K562 (cell line): ENCODE data around the gene DCAF7. TPM values are rescaled to one million over a fixed set of nuclear protein-coding genes. Genes with fewer than 3 reads are reported as not detected.
A peak's percentile ranks its signal among the peaks of the same experiment; 100 is the strongest.

Source experiments
- CHD1 ChIP-seq: fragments of 200-600 bp; sonication (generic); IDR thresholded peaks from one replicate; pipeline ENCODE4 v1.6.1; 2012; ENCODE audit warnings: mild to moderate bottlenecking, moderate library complexity, low read length, inconsistent platforms
- FIP1L1 ChIP-seq: fragments of 200-400 bp; formaldehyde crosslinking; IDR thresholded peaks from 2 replicates; pipeline ENCODE4 v1.6.1; 2018; ENCODE audit warnings: mild to moderate bottlenecking, low read depth, low read length; ENCODE audit not compliant: poor library complexity, severe bottlenecking
- GABPB1 ChIP-seq: sonication (generic); formaldehyde crosslinking; IDR thresholded peaks from 2 replicates; pipeline ENCODE4 v1.8.0; 2022; ENCODE audit warnings: mild to moderate bottlenecking, missing genetic modification reagents
- GTF2E2 ChIP-seq: fragments of 200-800 bp; sonication (Bioruptor generic); IDR thresholded peaks from 2 replicates; pipeline ENCODE4 v1.6.1; 2016; ENCODE audit warnings: missing genetic modification characterization, missing compliant biosample characterization
- KDM5B ChIP-seq: fragments of 200-600 bp; sonication (generic); IDR thresholded peaks from 2 replicates; pipeline ENCODE4 v1.6.1; 2012; ENCODE audit warnings: low read depth, mild to moderate bottlenecking, moderate library complexity, low read length, control low read depth, inconsistent platforms; ENCODE audit not compliant: insufficient replicate concordance
- MYC ChIP-seq, 2 experiments: fragments of 250-450 bp in 1 of 2; sonication (Bioruptor Pico) in 1 of 2; IDR thresholded peaks; 2 replicates each; pipeline versions ENCODE4 v1.5.1 to v1.6.1; 2012 to 2021; ENCODE audit warnings: low read depth in 2 of 2, borderline replicate concordance in 1 of 2, improper control_type of control experiment in 1 of 2, low read length in 1 of 2, mild to moderate bottlenecking in 1 of 2, moderate library complexity in 1 of 2
- RUNX1 ChIP-seq: sonication (generic); IDR thresholded peaks from 2 replicates; pipeline ENCODE4 v1.6.1; 2016; ENCODE audit warnings: antibody characterized with exemption, low read depth
- SMARCA4 ChIP-seq: fragments of 450-650 bp; IDR thresholded peaks from 2 replicates; pipeline ENCODE4 v1.6.1; 2016
- TAF7 ChIP-seq: fragments of 450-650 bp; IDR thresholded peaks from 2 replicates; pipeline ENCODE4 v1.6.1; 2016; ENCODE audit warnings: missing genetic modification characterization, missing compliant biosample characterization
- ZNF511 ChIP-seq: sonication (generic); formaldehyde crosslinking; IDR thresholded peaks from 2 replicates; pipeline ENCODE4 v1.8.0; 2022; ENCODE audit warnings: mild to moderate bottlenecking, missing genetic modification reagents
- polyA plus RNA-seq, 8 experiments: library from polyadenylated mRNA; depleted of rRNA in 4 of 8; stranded (reverse) in 5 of 8; unstranded in 3 of 8; fragments of >200 nt; fragmentation: Nextera tagmentation in 2 of 8; fragmentation: Illumina TruSeq in 1 of 8; extraction: Ambion mirVana in 2 of 8; extraction: Trizol in 1 of 8; gene quantifications; 2 replicates each; pipeline versions ENCODE4 v1.2.1 to v1.2.3, GENCODE V29; 2011 to 2014; ENCODE audit warnings: inconsistent platforms in 1 of 8, missing spikeins in 1 of 8
- total RNA-seq, 7 experiments: library from RNA; depleted of rRNA in 6 of 7; stranded (reverse); fragments of >200 nt in 6 of 7; fragmentation: Illumina TruSeq in 2 of 7; extraction: Trizol in 2 of 7; gene quantifications; 2 replicates each; pipeline versions ENCODE4 v1.2.1 to v1.2.3, GENCODE V29; 2011 to 2021; ENCODE audit warnings: low replicate concordance in 1 of 7
- TF ChIP-seq, protein P1 (sequence below): conservative IDR thresholded peaks from 2 replicates; pipeline ENCODE4 v1.6.1; 2011; ENCODE audit warnings: low read depth, mild to moderate bottlenecking, low read length; ENCODE audit not compliant: control insufficient read depth
- TF ChIP-seq, protein P2 (sequence below): fragments of 200-800 bp; sonication (Bioruptor generic); IDR thresholded peaks from 2 replicates; pipeline ENCODE4 v1.6.1; 2017; ENCODE audit warnings: missing genetic modification characterization, missing compliant biosample characterization
- TF ChIP-seq, protein P3 (sequence below): sonication (generic); formaldehyde crosslinking; IDR thresholded peaks from 2 replicates; pipeline ENCODE4 v1.8.0; 2022; ENCODE audit warnings: missing genetic modification reagents, mild to moderate bottlenecking, moderate library complexity, borderline replicate concordance
- TF ChIP-seq, protein P4 (sequence below): sonication (generic); formaldehyde crosslinking; IDR thresholded peaks from 2 replicates; pipeline ENCODE4 v1.8.1; 2022; ENCODE audit warnings: missing genetic modification reagents
- TF ChIP-seq, protein P5 (sequence below): sonication (generic); formaldehyde crosslinking; IDR thresholded peaks from 2 replicates; pipeline ENCODE4 v1.8.0; 2023; ENCODE audit warnings: mild to moderate bottlenecking, missing genetic modification reagents

The DCAF7 gene
- total and polyA plus RNA-seq, 9 of the 15 experiments (the other 6 are each of a cell fraction or from before 2014, with no cell fraction given), result 30.8 to 123 (median 40.2) TPM

GRCh38 chr17:63550817-63551639, 751 bp downstream of the DCAF7 start (continued):
- TF ChIP-seq GABPB1 (CRISPR knock-in tag) (no peak), SMARCA4 (0 out of 2 replicates have a peak, but pooled peaks have one; percentile 5), ZNF511 (CRISPR knock-in tag) (peak; percentile 85; the same call in 1 of the 2 replicates), KDM5B (no peak), GTF2E2 (tag) (no peak), CHD1 (peak; percentile 77), MYC (IDR thresholded peaks at IDR 0.05; ENCODE audit: low read depth, low read length) (peak; percentile 3; the same call in 1 of the 2 replicates), MYC (CRISPR knock-in tag; IDR thresholded peaks at IDR 0.05; ENCODE audit: borderline replicate concordance, low read depth) (no peak), FIP1L1 (peak; percentile 3), RUNX1 (no peak), TAF7 (tag) (no peak)
- TF ChIP-seq, protein P1, sequence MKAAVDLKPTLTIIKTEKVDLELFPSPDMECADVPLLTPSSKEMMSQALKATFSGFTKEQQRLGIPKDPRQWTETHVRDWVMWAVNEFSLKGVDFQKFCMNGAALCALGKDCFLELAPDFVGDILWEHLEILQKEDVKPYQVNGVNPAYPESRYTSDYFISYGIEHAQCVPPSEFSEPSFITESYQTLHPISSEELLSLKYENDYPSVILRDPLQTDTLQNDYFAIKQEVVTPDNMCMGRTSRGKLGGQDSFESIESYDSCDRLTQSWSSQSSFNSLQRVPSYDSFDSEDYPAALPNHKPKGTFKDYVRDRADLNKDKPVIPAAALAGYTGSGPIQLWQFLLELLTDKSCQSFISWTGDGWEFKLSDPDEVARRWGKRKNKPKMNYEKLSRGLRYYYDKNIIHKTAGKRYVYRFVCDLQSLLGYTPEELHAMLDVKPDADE, result no peak
- TF ChIP-seq, protein P2, sequence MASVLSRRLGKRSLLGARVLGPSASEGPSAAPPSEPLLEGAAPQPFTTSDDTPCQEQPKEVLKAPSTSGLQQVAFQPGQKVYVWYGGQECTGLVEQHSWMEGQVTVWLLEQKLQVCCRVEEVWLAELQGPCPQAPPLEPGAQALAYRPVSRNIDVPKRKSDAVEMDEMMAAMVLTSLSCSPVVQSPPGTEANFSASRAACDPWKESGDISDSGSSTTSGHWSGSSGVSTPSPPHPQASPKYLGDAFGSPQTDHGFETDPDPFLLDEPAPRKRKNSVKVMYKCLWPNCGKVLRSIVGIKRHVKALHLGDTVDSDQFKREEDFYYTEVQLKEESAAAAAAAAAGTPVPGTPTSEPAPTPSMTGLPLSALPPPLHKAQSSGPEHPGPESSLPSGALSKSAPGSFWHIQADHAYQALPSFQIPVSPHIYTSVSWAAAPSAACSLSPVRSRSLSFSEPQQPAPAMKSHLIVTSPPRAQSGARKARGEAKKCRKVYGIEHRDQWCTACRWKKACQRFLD (CRISPR knock-in tag), result no peak
- TF ChIP-seq, protein P3, sequence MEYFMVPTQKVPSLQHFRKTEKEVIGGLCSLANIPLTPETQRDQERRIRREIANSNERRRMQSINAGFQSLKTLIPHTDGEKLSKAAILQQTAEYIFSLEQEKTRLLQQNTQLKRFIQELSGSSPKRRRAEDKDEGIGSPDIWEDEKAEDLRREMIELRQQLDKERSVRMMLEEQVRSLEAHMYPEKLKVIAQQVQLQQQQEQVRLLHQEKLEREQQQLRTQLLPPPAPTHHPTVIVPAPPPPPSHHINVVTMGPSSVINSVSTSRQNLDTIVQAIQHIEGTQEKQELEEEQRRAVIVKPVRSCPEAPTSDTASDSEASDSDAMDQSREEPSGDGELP, result peak; percentile 49; the same call in 1 of the 2 replicates
- TF ChIP-seq, protein P4, sequence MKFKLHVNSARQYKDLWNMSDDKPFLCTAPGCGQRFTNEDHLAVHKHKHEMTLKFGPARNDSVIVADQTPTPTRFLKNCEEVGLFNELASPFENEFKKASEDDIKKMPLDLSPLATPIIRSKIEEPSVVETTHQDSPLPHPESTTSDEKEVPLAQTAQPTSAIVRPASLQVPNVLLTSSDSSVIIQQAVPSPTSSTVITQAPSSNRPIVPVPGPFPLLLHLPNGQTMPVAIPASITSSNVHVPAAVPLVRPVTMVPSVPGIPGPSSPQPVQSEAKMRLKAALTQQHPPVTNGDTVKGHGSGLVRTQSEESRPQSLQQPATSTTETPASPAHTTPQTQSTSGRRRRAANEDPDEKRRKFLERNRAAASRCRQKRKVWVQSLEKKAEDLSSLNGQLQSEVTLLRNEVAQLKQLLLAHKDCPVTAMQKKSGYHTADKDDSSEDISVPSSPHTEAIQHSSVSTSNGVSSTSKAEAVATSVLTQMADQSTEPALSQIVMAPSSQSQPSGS, result no peak
- TF ChIP-seq, protein P5, sequence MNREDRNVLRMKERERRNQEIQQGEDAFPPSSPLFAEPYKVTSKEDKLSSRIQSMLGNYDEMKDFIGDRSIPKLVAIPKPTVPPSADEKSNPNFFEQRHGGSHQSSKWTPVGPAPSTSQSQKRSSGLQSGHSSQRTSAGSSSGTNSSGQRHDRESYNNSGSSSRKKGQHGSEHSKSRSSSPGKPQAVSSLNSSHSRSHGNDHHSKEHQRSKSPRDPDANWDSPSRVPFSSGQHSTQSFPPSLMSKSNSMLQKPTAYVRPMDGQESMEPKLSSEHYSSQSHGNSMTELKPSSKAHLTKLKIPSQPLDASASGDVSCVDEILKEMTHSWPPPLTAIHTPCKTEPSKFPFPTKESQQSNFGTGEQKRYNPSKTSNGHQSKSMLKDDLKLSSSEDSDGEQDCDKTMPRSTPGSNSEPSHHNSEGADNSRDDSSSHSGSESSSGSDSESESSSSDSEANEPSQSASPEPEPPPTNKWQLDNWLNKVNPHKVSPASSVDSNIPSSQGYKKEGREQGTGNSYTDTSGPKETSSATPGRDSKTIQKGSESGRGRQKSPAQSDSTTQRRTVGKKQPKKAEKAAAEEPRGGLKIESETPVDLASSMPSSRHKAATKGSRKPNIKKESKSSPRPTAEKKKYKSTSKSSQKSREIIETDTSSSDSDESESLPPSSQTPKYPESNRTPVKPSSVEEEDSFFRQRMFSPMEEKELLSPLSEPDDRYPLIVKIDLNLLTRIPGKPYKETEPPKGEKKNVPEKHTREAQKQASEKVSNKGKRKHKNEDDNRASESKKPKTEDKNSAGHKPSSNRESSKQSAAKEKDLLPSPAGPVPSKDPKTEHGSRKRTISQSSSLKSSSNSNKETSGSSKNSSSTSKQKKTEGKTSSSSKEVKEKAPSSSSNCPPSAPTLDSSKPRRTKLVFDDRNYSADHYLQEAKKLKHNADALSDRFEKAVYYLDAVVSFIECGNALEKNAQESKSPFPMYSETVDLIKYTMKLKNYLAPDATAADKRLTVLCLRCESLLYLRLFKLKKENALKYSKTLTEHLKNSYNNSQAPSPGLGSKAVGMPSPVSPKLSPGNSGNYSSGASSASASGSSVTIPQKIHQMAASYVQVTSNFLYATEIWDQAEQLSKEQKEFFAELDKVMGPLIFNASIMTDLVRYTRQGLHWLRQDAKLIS (CRISPR knock-in tag), result 0 out of 2 replicates have a peak, but pooled peaks have one; percentile 41
